Ishikawa (cell line): ENCODE results near the gene MAPKAPK5.

Experiments
- CEBPB ChIP-seq: IDR thresholded peaks from 2 replicates; pipeline ENCODE4 v1.6.1; 2012
- CREB1 ChIP-seq: IDR thresholded peaks from 2 replicates; pipeline ENCODE4 v1.6.1; 2012; ENCODE audit warnings: low read depth
- EP300 ChIP-seq: IDR thresholded peaks from 2 replicates; pipeline ENCODE4 v1.6.1; 2012; ENCODE audit warnings: borderline replicate concordance
- FOXM1 ChIP-seq: IDR thresholded peaks from 2 replicates; pipeline ENCODE4 v1.6.1; 2012; ENCODE audit warnings: low read depth, borderline replicate concordance
- NFIC ChIP-seq: IDR thresholded peaks from 2 replicates; pipeline ENCODE4 v1.6.1; 2012
- RAD21 ChIP-seq: IDR thresholded peaks from 2 replicates; pipeline ENCODE4 v1.6.1; 2012; ENCODE audit warnings: low read depth
- TAF1 ChIP-seq: IDR thresholded peaks from 2 replicates; pipeline ENCODE4 v1.6.1; 2012; ENCODE audit warnings: low read depth, mild to moderate bottlenecking
- TCF12 ChIP-seq: IDR thresholded peaks from 2 replicates; pipeline ENCODE4 v1.6.1; 2012; ENCODE audit warnings: low read depth
- YY1 ChIP-seq: IDR thresholded peaks from 2 replicates; pipeline ENCODE4 v1.6.1; 2012; ENCODE audit warnings: low read depth
- ZBTB7A ChIP-seq: IDR thresholded peaks from 2 replicates; pipeline ENCODE4 v1.6.1; 2012; ENCODE audit warnings: low read depth
- TF ChIP-seq, protein P1 (sequence below): IDR thresholded peaks from 2 replicates; pipeline ENCODE4 v1.6.1; 2012; ENCODE audit warnings: low read depth, mild to moderate bottlenecking
- TF ChIP-seq, protein P2 (sequence below): IDR thresholded peaks from 2 replicates; pipeline ENCODE4 v1.6.1; 2012
- TF ChIP-seq, protein P3 (sequence below): IDR thresholded peaks from 2 replicates; pipeline ENCODE4 v1.6.1; 2012

DNA sequence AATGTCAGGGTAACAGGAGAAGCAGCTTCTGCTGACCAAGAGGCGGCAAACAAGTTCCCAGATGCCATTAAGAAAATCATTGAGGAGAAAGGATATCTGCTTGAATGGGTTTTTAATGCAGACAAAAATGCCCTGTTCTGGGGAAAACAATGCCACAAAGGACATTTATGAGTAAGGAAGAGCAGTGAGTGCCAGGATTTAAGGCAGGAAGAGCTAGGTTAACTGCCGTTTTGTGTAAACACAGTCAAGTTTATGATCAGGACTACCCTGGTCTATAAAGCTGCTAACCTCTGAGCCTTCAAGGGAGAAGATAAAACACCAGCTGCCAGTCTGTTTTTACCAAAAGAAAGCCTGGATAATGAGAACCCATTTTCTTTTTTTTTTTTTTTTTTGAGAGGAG, 8.5 kb downstream of the MAPKAPK5 start:
- TF ChIP-seq, protein P1, sequence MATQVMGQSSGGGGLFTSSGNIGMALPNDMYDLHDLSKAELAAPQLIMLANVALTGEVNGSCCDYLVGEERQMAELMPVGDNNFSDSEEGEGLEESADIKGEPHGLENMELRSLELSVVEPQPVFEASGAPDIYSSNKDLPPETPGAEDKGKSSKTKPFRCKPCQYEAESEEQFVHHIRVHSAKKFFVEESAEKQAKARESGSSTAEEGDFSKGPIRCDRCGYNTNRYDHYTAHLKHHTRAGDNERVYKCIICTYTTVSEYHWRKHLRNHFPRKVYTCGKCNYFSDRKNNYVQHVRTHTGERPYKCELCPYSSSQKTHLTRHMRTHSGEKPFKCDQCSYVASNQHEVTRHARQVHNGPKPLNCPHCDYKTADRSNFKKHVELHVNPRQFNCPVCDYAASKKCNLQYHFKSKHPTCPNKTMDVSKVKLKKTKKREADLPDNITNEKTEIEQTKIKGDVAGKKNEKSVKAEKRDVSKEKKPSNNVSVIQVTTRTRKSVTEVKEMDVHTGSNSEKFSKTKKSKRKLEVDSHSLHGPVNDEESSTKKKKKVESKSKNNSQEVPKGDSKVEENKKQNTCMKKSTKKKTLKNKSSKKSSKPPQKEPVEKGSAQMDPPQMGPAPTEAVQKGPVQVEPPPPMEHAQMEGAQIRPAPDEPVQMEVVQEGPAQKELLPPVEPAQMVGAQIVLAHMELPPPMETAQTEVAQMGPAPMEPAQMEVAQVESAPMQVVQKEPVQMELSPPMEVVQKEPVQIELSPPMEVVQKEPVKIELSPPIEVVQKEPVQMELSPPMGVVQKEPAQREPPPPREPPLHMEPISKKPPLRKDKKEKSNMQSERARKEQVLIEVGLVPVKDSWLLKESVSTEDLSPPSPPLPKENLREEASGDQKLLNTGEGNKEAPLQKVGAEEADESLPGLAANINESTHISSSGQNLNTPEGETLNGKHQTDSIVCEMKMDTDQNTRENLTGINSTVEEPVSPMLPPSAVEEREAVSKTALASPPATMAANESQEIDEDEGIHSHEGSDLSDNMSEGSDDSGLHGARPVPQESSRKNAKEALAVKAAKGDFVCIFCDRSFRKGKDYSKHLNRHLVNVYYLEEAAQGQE, result no peak
- TF ChIP-seq CEBPB (no peak), EP300 (no peak), TCF12 (no peak), RAD21 (no peak), ZBTB7A (no peak), FOXM1 (no peak), NFIC (no peak), TAF1 (no peak), CREB1 (no peak), YY1 (no peak)
- TF ChIP-seq, protein P2, sequence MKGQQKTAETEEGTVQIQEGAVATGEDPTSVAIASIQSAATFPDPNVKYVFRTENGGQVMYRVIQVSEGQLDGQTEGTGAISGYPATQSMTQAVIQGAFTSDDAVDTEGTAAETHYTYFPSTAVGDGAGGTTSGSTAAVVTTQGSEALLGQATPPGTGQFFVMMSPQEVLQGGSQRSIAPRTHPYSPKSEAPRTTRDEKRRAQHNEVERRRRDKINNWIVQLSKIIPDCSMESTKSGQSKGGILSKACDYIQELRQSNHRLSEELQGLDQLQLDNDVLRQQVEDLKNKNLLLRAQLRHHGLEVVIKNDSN, result no peak
- TF ChIP-seq, protein P3, sequence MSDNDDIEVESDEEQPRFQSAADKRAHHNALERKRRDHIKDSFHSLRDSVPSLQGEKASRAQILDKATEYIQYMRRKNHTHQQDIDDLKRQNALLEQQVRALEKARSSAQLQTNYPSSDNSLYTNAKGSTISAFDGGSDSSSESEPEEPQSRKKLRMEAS, result no peak
